H1 (cell line): Measurements from ENCODE around the gene GNAI2. TPM values are rescaled to one million over a fixed set of nuclear protein-coding genes. Genes with fewer than 3 reads are reported as not detected.

Experiments used
- CTCF ChIA-PET: fragments of 300-600 bp; sonication (Branson Sonifier 250); formaldehyde crosslinking; loops from one replicate; lab custom pipeline; 2021; ENCODE audit not compliant: partially characterized antibody; lab: Charles Lee
- POLR2A ChIA-PET: fragments of 300-600 bp; sonication (Branson Sonifier 250); formaldehyde crosslinking; loops from one replicate; lab custom pipeline; 2021; ENCODE audit warnings: inconsistent platforms; ENCODE audit not compliant: partially characterized antibody; lab: Charles Lee
- DNase-seq, 2 experiments: peaks; one replicate each; pipeline versions ENCODE4 v3.0.0 to v3.0.0-alpha.2; 2010 to 2022; ENCODE audit warnings: low spot score in 2 of 2, low read depth in 1 of 2, mixed read lengths in 1 of 2
- FAIRE-seq: peaks from 2 replicates; lab custom pipeline; 2011; peaks lifted over from hg19 to GRCh38; lab: Jason Lieb, UNC
- H2AFZ ChIP-seq: 2 replicates; pipeline ENCODE4 v1.8.1; 2012; ENCODE audit warnings: low read length, inconsistent platforms
- H2AK5ac ChIP-seq: 2 replicates; pipeline ENCODE4 v1.6.1; 2013; ENCODE audit warnings: low read depth, low read length
- H2BK120ac ChIP-seq: replicated peaks from 2 replicates; pipeline ENCODE3; 2013; ENCODE audit warnings: low read depth, low read length, inconsistent platforms
- H2BK12ac ChIP-seq: 2 replicates; pipeline ENCODE4 v1.6.1; 2013; ENCODE audit warnings: low read depth, low read length
- H2BK15ac ChIP-seq: 2 replicates; pipeline ENCODE4 v1.6.1; 2013; ENCODE audit warnings: low read length
- H2BK20ac ChIP-seq: 2 replicates; pipeline ENCODE4 v1.6.1; 2013; ENCODE audit warnings: low read length
- H2BK5ac ChIP-seq: 2 replicates; pipeline ENCODE4 v1.6.1; 2013; ENCODE audit warnings: low read depth, low read length
- H3K14ac ChIP-seq: 2 replicates; pipeline ENCODE4 v1.6.1; 2013; ENCODE audit warnings: inconsistent platforms; ENCODE audit not compliant: insufficient read length
- H3K18ac ChIP-seq: 2 replicates; pipeline ENCODE4 v1.6.1; 2013; ENCODE audit warnings: low read length; ENCODE audit errors: extremely low read depth
- H3K23ac ChIP-seq: 2 replicates; pipeline ENCODE4 v1.6.1; 2013; ENCODE audit warnings: inconsistent platforms; ENCODE audit not compliant: insufficient read length
- H3K23me2 ChIP-seq: 2 replicates; pipeline ENCODE4 v1.6.1; 2013; ENCODE audit warnings: low read depth, low read length
- H3K27ac ChIP-seq: 2 replicates; pipeline ENCODE4 v1.6.1; 2011; ENCODE audit warnings: low read depth, low read length, inconsistent platforms
- H3K27me3 ChIP-seq, 4 experiments: replicated peaks in 1 of 4; 1 replicate in 1 of 4; 2 replicates in 3 of 4; pipeline versions ENCODE4 v1.6.1 to v1.8.1; 2011 to 2013; ENCODE audit warnings: low read length in 3 of 4, mild to moderate bottlenecking in 3 of 4, inconsistent platforms in 2 of 4, mixed read lengths in 2 of 4, moderate library complexity in 1 of 4; ENCODE audit not compliant: control insufficient read depth in 3 of 4, insufficient read depth in 3 of 4; ENCODE audit errors: extremely low read depth in 1 of 4
- H3K36me3 ChIP-seq, 4 experiments: 2 replicates each; pipeline versions ENCODE4 v1.6.1 to v1.8.1; 2011 to 2013; ENCODE audit warnings: mild to moderate bottlenecking in 4 of 4, low read length in 3 of 4, moderate library complexity in 2 of 4, control low read depth in 1 of 4, inconsistent platforms in 1 of 4; ENCODE audit not compliant: insufficient read depth in 4 of 4, control insufficient read depth in 2 of 4
- H3K4ac ChIP-seq: replicated peaks from 2 replicates; pipeline ENCODE3; 2013; ENCODE audit warnings: low read length, low read depth, mixed read lengths, inconsistent platforms; ENCODE audit not compliant: insufficient read length
- H3K4me1 ChIP-seq, 4 experiments: replicated peaks in 1 of 4; 1 replicate in 1 of 4; 2 replicates in 3 of 4; pipeline versions ENCODE4 v1.6.1 to v1.8.1; 2011 to 2013; ENCODE audit warnings: low read length in 3 of 4, inconsistent platforms in 2 of 4, mixed read lengths in 1 of 4; ENCODE audit not compliant: insufficient read depth in 4 of 4, control insufficient read depth in 3 of 4
- H3K4me2 ChIP-seq, 2 experiments: 2 replicates each; pipeline versions ENCODE4 v1.6.1 to v1.8.1; 2011 to 2013; ENCODE audit warnings: low read depth in 2 of 2, low read length in 2 of 2, control low read depth in 1 of 2, inconsistent platforms in 1 of 2, mild to moderate bottlenecking in 1 of 2; ENCODE audit not compliant: insufficient read depth in 1 of 2
- H3K4me3 ChIP-seq, 4 experiments: fragments of 200-600, 300-600 bp in 1 of 4; sonication (generic), shearing (Covaris generic), sonication (Bioruptor Twin) in 1 of 4; 2 replicates each; pipeline versions ENCODE4 v1.5.1 to v1.8.1; 2011 to 2016; ENCODE audit warnings: low read length in 4 of 4, low read depth in 3 of 4, control low read depth in 2 of 4, inconsistent platforms in 2 of 4, mild to moderate bottlenecking in 2 of 4, mixed read lengths in 1 of 4, moderate library complexity in 1 of 4; ENCODE audit not compliant: insufficient read depth in 2 of 4; ENCODE audit errors: extremely low read depth in 1 of 4
- H3K56ac ChIP-seq: replicated peaks from 2 replicates; pipeline ENCODE3; 2013; ENCODE audit warnings: low read depth, mild to moderate bottlenecking, mixed read lengths, low read length, inconsistent platforms; ENCODE audit not compliant: insufficient read length
- H3K79me1 ChIP-seq: 2 replicates; pipeline ENCODE4 v1.6.1; 2013; ENCODE audit warnings: low read depth, low read length, control low read depth
- H3K79me2 ChIP-seq, 2 experiments: 2 replicates each; pipeline versions ENCODE4 v1.6.1 to v1.8.1; 2012 to 2013; ENCODE audit warnings: low read length in 2 of 2, mild to moderate bottlenecking in 2 of 2, inconsistent platforms in 1 of 2; ENCODE audit not compliant: insufficient read depth in 2 of 2, control insufficient read depth in 1 of 2
- H3K9ac ChIP-seq, 4 experiments: replicated peaks in 1 of 4; 1 replicate in 1 of 4; 2 replicates in 3 of 4; pipeline versions ENCODE4 v1.6.1 to v1.8.1; 2011 to 2013; ENCODE audit warnings: low read depth in 3 of 4, low read length in 3 of 4, control low read depth in 2 of 4, mild to moderate bottlenecking in 2 of 4, moderate library complexity in 2 of 4, inconsistent platforms in 1 of 4; ENCODE audit errors: extremely low read depth in 1 of 4
- H3K9me3 ChIP-seq, 2 experiments: 2 replicates each; pipeline versions ENCODE4 v1.6.1 to v1.8.1; 2012 to 2013; ENCODE audit warnings: mild to moderate bottlenecking in 2 of 2, moderate library complexity in 2 of 2, control low read depth in 1 of 2, inconsistent platforms in 1 of 2, low read depth in 1 of 2, low read length in 1 of 2, mixed read lengths in 1 of 2; ENCODE audit not compliant: insufficient read depth in 2 of 2
- H4K20me1 ChIP-seq, 2 experiments: replicated peaks in 1 of 2; 2 replicates each; pipeline versions ENCODE3 to v1.8.1; 2011 to 2013; ENCODE audit warnings: inconsistent platforms in 2 of 2, low read length in 2 of 2, mild to moderate bottlenecking in 1 of 2; ENCODE audit not compliant: insufficient read depth in 2 of 2, control insufficient read depth in 1 of 2
- H4K5ac ChIP-seq: 2 replicates; pipeline ENCODE4 v1.6.1; 2013; ENCODE audit warnings: low read length, low read depth, mixed read lengths, inconsistent platforms; ENCODE audit not compliant: insufficient read length
- H4K8ac ChIP-seq: 2 replicates; pipeline ENCODE4 v1.8.0; 2013; ENCODE audit warnings: mild to moderate bottlenecking, moderate library complexity, low read length, inconsistent platforms; ENCODE audit not compliant: insufficient read depth; ENCODE audit errors: extremely low read depth
- H4K91ac ChIP-seq: replicated peaks from 2 replicates; pipeline ENCODE3; 2013; ENCODE audit warnings: low read length, mixed read lengths, inconsistent platforms; ENCODE audit not compliant: insufficient read length
- HDAC6 ChIP-seq: IDR thresholded peaks from one replicate; pipeline ENCODE4 v1.7.1; 2012; ENCODE audit warnings: low read depth, mild to moderate bottlenecking, inconsistent platforms, low read length, moderate library complexity
- KDM1A ChIP-seq: fragments of 200-600, 300-600 bp; sonication (generic); IDR thresholded peaks from 2 replicates; pipeline ENCODE4 v1.7.1; 2016; ENCODE audit warnings: mild to moderate bottlenecking, low read length, borderline replicate concordance
- MAFK ChIP-seq: IDR thresholded peaks from 2 replicates; pipeline ENCODE4 v1.6.1; 2012; ENCODE audit warnings: low read depth, mild to moderate bottlenecking, improper control_type of control experiment, low read length
- RBBP5 ChIP-seq: IDR thresholded peaks from 2 replicates; pipeline ENCODE4 v1.7.1; 2012; ENCODE audit warnings: low read depth, mild to moderate bottlenecking, inconsistent platforms, low read length, moderate library complexity, borderline replicate concordance
- SIRT6 ChIP-seq: IDR thresholded peaks from one replicate; pipeline ENCODE4 v1.7.1; 2012; ENCODE audit warnings: low read length, inconsistent platforms
- SIX5 ChIP-seq: IDR thresholded peaks from 2 replicates; pipeline ENCODE4 v1.6.1; 2011; ENCODE audit warnings: mild to moderate bottlenecking, low read depth, low read length
- SP1 ChIP-seq: IDR thresholded peaks from 2 replicates; pipeline ENCODE4 v1.6.1; 2011; ENCODE audit warnings: low read depth, low read length
- WGBS, 2 experiments: shearing (Covaris generic) in 1 of 2; methylation state at CpG; one replicate each; pipeline versions ENCODE4 v1.1.6 to v1.1.7; 2013 to 2015; ENCODE audit warnings: low lambda C conversion rate in 2 of 2, mixed read lengths in 2 of 2, inconsistent platforms in 1 of 2, low coverage in 1 of 2, missing lambda C conversion rate in 1 of 2; ENCODE audit not compliant: insufficient replicate concordance in 2 of 2, insufficient coverage in 1 of 2, insufficient read length in 1 of 2; ENCODE audit errors: extremely low coverage in 1 of 2, missing lambda C conversion rate in 1 of 2; 5-methylcytosine and 5-hydroxymethylcytosine counted together
- polyA plus RNA-seq, 7 experiments: library from polyadenylated mRNA; depleted of rRNA in 3 of 7; stranded (reverse) in 5 of 7; unstranded in 2 of 7; fragments of >200 nt in 5 of 7; fragments of 200-250 nt in 2 of 7; gene quantifications; 1 replicate in 5 of 7; 2 replicates in 1 of 7; 4 replicates in 1 of 7; pipeline versions ENCODE4 v1.2.1 to v1.2.3, GENCODE V29; 2011 to 2013; ENCODE audit warnings: missing spikeins in 2 of 7, mixed read lengths in 2 of 7
- total RNA-seq: library from RNA; stranded (reverse); fragmentation: NEBNext Ultra II Directional; extraction: Animal tissue kit (Norgen Biotek cat#: 25700); gene quantifications from 2 replicates; pipeline ENCODE4 v1.2.1, GENCODE V29; 2021

GNAI2 gene
- total and polyA plus RNA-seq, 2 of the 8 experiments (the other 6 are each of a cell fraction or from before 2014, with no cell fraction given) = 168 to 539 TPM

GRCh38 chr3:50302095-50303012 is 66.3 kb downstream of the GNAI2 start:
- no peaks in the 10 kb centered on the region; a peak in 1 of 7 replicates for H3K27me3 ChIP-seq
- H3K36me3 ChIP-seq = no peaks in the 10 kb centered on the region
- H3K9ac ChIP-seq = no peak overlapping the region; a peak in 1 of 7 replicates
- peaks cover 0 to 2% of the 10 kb centered on the region in 2 experiments for H4K20me1 ChIP-seq
- H2BK5ac ChIP-seq = peak overlapping the region; percentile 32; the same call in 1 of the 2 replicates
- FAIRE-seq (no peak), DNase-seq (no peak)
- H3K4ac ChIP-seq = no peak overlapping the region
- H3K79me1 ChIP-seq = no peaks in the 10 kb centered on the region
- no peak overlapping the region for H3K27ac ChIP-seq
- ChIA-PET POLR2A (interaction anchor here (0.6 to 11.3 kb wide), 8 partner anchors 10 to 76 kb away, joined by 3 to 149 read pairs (median 4); partner anchors contain the start of genes HYAL2, IFRD2 and TUSC2), CTCF (interaction anchor here (0.7 to 3.6 kb wide), 10 partner anchors 8 to 232 kb away, joined by 3 to 24 read pairs (median 4); partner anchors contain the start of genes HYAL2 and IFRD2)
- no peak overlapping the region for H3K56ac ChIP-seq
- no peak overlapping the region for H2AFZ ChIP-seq
- no peak overlapping the region for H2BK20ac ChIP-seq
- H3K23me2 ChIP-seq = peaks cover 5% of the 10 kb centered on the region; the same call in 1 of the 2 replicates
- no peak overlapping the region; a peak in 1 of 4 replicates for H3K4me2 ChIP-seq
- no peak overlapping the region for H3K18ac ChIP-seq
- 89% methylated on average over 32 of the region's 32 CpGs; no CpG with 5 or more reads in 1 of the 2 experiments for WGBS, 2 experiments
- H4K91ac ChIP-seq = peak overlapping the region; percentile 12
- no peak overlapping the region for H3K23ac ChIP-seq
- H3K14ac ChIP-seq = no peak overlapping the region
- peaks cover 6 to 8% of the 10 kb centered on the region in 2 experiments; a peak in 3 of 4 replicates for H3K9me3 ChIP-seq
- H4K5ac ChIP-seq = no peak overlapping the region
- peak overlapping the region; percentile 26; the same call in 1 of the 2 replicates for H2AK5ac ChIP-seq
- H3K4me3 ChIP-seq = no peak overlapping the region
- H4K8ac ChIP-seq = peak overlapping the region; percentile 41
- no peak overlapping the region for H2BK120ac ChIP-seq
- TF ChIP-seq KDM1A = no peak
- no peak for TF ChIP-seq SP1
- no peak for TF ChIP-seq SIRT6
- TF ChIP-seq MAFK = no peak
- TF ChIP-seq SIX5 = no peak
- no peak for TF ChIP-seq HDAC6
- TF ChIP-seq RBBP5 = no peak
- peak overlapping the region; percentile 77; the same call in 1 of the 2 replicates for H2BK12ac ChIP-seq
- H3K79me2 ChIP-seq = no peaks in the 10 kb centered on the region
- H2BK15ac ChIP-seq = 0 out of 2 replicates have a peak overlapping the region, but pooled peaks have one; percentile 25
- H3K4me1 ChIP-seq = peaks cover 0 to 26% (median 12%) of the 10 kb centered on the region in 4 experiments; a peak in 6 of 7 replicates
